Nephron progenitor cell (in vitro differentiated cells): ENCODE results near the gene RIPOR1.

Experiments used
- DNase-seq: peaks from one replicate; pipeline ENCODE4 v3.0.0; 2021
- H3K27ac Mint-ChIP-seq: 2 replicates; pipeline ENCODE4 v1.8.0; 2021; ENCODE audit warnings: mild to moderate bottlenecking, moderate library complexity, mixed read lengths
- H3K27me3 Mint-ChIP-seq: 2 replicates; pipeline ENCODE4 v1.8.0; 2021; ENCODE audit warnings: mild to moderate bottlenecking, low read depth, mixed read lengths; ENCODE audit not compliant: poor library complexity
- H3K36me3 Mint-ChIP-seq: 2 replicates; pipeline ENCODE4 v1.8.0; 2021; ENCODE audit warnings: low read depth, mixed read lengths
- H3K4me1 Mint-ChIP-seq: 2 replicates; pipeline ENCODE4 v1.8.0; 2021; ENCODE audit warnings: mixed read lengths
- H3K4me3 Mint-ChIP-seq: 2 replicates; pipeline ENCODE4 v1.8.0; 2021; ENCODE audit warnings: mild to moderate bottlenecking, moderate library complexity, mixed read lengths
- H3K9me3 Mint-ChIP-seq: 2 replicates; pipeline ENCODE4 v1.8.0; 2021; ENCODE audit warnings: mild to moderate bottlenecking, moderate library complexity, mixed read lengths
- TF ChIP-seq, protein P1 (sequence below): fragments of 200-600 bp; sonication (generic); IDR thresholded peaks from 2 replicates; pipeline ENCODE4 v1.5.0; 2021; ENCODE audit warnings: antibody characterized with exemption

The RIPOR1 gene

DNA sequence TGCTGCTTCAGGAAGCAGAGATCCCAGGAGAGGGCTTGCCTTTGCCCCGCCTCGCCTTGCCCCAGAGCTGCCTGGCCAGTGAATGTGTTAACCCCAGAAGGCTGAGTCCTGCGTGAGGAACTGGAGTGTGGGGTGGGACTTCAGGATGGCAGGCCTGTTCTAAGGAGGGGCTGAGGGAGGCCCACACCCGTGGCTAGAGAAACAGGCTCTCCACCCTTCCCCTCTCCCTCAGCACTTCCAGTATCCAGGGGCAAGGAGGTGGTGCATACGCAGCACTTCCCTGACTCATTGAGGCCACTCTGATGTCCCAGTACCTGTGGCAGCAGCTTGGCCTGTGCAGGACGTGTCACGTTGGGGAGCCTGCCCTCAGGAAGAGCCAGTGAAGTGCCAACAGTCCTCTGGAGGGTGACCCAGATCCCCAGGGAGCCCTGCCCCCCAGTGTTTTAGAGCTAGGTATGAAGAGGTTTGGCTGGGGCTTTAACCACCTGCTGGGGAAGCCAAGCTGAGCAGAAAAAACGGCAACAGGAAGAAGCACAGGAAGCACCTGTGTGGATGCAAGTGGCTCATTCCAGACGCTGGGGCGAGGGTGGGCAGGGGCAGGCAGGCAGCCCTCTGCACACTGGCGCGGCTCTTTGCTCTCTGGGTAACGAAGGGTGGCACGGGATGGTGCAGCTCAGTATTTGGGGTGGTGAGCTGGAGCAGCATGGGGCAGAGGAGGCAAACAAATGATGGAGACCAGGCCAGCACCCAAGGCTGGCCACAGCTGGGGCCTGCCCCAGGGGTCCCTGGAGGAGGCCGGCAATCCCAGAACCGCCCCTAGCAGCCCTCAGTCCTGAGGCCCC lies 19.0 kb downstream of the RIPOR1 start:
- TF ChIP-seq, protein P1, sequence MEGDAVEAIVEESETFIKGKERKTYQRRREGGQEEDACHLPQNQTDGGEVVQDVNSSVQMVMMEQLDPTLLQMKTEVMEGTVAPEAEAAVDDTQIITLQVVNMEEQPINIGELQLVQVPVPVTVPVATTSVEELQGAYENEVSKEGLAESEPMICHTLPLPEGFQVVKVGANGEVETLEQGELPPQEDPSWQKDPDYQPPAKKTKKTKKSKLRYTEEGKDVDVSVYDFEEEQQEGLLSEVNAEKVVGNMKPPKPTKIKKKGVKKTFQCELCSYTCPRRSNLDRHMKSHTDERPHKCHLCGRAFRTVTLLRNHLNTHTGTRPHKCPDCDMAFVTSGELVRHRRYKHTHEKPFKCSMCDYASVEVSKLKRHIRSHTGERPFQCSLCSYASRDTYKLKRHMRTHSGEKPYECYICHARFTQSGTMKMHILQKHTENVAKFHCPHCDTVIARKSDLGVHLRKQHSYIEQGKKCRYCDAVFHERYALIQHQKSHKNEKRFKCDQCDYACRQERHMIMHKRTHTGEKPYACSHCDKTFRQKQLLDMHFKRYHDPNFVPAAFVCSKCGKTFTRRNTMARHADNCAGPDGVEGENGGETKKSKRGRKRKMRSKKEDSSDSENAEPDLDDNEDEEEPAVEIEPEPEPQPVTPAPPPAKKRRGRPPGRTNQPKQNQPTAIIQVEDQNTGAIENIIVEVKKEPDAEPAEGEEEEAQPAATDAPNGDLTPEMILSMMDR, result no peak
- Mint-ChIP-seq H3K4me3 (no peak overlapping the region), H3K27me3 (peaks cover 5% of the 10 kb centered on the region), H3K4me1 (peaks cover 27% of the 10 kb centered on the region), H3K27ac (peak overlapping the region; percentile 24), H3K36me3 (no peaks in the 10 kb centered on the region), H3K9me3 (no peaks in the 10 kb centered on the region)
- DNase-seq, result no peak

- Mint-ChIP-seq H3K4me3 (no peak overlapping the region), H3K27ac (no peak overlapping the region), H3K27me3 (peaks cover 5% of the 10 kb centered on the region), H3K36me3 (no peaks in the 10 kb centered on the region), H3K9me3 (no peaks in the 10 kb centered on the region), H3K4me1 (peaks cover 28% of the 10 kb centered on the region)
- no peak for DNase-seq
- TF ChIP-seq, protein P1, result no peak
Observed at GRCh38 chr16:67548265-67549126, 19.9 kb downstream of the RIPOR1 start.

- TF ChIP-seq, protein P1, result no peak
- Mint-ChIP-seq H3K27me3 (peaks cover 5% of the 10 kb centered on the region), H3K9me3 (no peaks in the 10 kb centered on the region), H3K4me1 (peaks cover 28% of the 10 kb centered on the region), H3K27ac (no peak overlapping the region), H3K4me3 (no peak overlapping the region), H3K36me3 (no peaks in the 10 kb centered on the region)
- no peak for DNase-seq
Observed at GRCh38 chr16:67549240-67549639, 20.6 kb downstream of the RIPOR1 start.

DNA sequence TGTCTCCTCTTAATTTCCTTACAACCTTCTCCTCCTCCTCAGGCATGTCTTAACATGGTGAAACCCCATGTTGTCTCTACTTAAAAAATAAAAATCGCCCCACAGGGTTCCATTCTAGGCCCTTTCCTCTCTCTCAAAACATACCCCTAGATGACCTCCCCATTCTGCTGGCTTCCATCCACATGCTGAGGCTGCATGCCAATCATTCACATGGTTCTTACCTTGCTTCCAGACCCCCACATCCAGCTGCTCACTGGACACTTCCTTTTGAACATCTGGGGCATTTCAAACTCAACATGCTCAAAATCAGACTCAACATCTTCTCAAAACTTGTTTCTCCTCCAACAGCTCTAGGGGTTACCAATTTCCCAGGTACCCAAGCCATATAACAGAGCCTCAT lies 21.3 kb downstream of the RIPOR1 start:
- TF ChIP-seq, protein P1, result no peak
- no peak for DNase-seq
- Mint-ChIP-seq H3K4me3 (no peak overlapping the region), H3K27me3 (peaks cover 5% of the 10 kb centered on the region), H3K4me1 (peaks cover 28% of the 10 kb centered on the region), H3K9me3 (no peaks in the 10 kb centered on the region), H3K27ac (peak overlapping the region; percentile 8), H3K36me3 (no peaks in the 10 kb centered on the region)

DNA sequence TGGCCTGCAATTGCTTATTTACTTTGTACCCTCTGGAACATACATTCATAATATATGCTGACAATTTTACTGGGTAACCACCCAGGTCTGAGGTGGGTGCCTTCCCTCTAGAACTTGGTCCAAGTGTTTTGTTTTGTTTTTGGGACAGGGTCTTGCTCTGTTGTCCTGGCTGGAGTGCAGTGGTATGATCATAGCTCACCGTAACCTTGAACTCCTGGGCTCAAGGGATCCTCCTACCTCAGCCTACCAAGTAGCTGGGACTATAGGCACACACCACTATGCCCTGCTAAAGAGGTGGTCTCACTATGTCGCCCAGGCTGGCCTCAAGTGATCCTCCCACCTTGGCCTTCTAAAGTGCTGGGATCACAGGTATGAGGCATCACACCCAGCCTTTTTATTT lies 22.5 kb downstream of the RIPOR1 start:
- no peaks in the 10 kb centered on the region for H3K36me3 Mint-ChIP-seq
- DNase-seq, result no peak
- H3K9me3 Mint-ChIP-seq, result no peaks in the 10 kb centered on the region
- H3K27me3 Mint-ChIP-seq, result peaks cover 5% of the 10 kb centered on the region
- TF ChIP-seq, protein P1, result no peak
- H3K4me3 Mint-ChIP-seq, result no peak overlapping the region
- H3K4me1 Mint-ChIP-seq, result peaks cover 28% of the 10 kb centered on the region
- no peak overlapping the region for H3K27ac Mint-ChIP-seq
